ENCODE data around the gene B3GNT9.

Gene B3GNT9

GRCh38 chr16:67166110-67166547 lies 15.3 kb upstream of the B3GNT9 start:
- no peak for DNase-seq

DNA sequence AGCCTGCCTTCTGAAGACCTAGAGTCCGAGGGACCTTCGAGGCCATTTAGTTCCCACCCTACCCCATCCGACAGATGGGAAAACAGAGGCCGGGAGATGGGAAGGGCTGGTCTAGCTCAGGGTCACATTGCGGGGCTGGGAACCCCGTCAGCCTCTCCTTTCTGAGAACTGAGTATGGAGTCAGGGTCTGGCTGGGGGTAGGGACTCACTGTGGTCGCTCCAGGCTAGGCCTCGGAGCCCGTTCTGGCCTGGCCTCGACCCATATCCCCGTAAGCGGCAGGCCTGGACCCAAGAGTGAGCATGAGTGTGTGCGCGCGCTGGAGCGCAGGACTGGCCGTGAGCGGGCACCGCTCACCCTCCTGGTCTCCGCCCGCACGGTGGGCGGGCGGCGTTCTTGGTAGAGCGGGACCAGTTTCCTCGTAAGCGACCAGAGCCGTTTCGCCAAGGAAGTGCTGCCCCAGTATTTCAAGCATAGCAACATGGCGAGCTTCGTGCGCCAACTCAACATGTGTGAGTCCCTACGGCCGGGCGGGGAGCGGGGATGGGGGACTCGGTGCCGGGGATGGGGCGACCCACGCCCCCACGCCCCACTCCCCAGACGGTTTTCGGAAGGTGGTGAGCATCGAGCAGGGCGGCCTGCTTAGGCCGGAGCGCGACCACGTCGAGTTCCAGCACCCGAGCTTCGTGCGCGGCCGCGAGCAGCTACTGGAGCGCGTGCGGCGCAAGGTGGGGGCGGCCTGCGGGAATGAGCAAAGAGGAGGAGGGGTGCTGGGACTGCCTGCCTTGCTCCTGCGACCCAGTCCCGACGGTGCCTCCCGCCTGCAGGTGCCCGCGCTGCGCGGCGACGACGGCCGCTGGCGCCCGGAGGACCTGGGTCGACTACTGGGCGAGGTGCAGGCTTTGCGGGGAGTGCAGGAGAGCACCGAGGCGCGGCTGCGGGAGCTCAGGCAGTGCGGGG lies 14.6 kb upstream of the B3GNT9 start:
- no peak for DNase-seq

GRCh38 chr16:67164599-67165061 lies 13.8 kb upstream of the B3GNT9 start, which contains the start of gene HSF4:
Gene HSF4, plus strand, starts transcription at chr16:67164745. Its CDS starts 67 bp downstream, at chr16:67164812.
- no peak for DNase-seq

DNA sequence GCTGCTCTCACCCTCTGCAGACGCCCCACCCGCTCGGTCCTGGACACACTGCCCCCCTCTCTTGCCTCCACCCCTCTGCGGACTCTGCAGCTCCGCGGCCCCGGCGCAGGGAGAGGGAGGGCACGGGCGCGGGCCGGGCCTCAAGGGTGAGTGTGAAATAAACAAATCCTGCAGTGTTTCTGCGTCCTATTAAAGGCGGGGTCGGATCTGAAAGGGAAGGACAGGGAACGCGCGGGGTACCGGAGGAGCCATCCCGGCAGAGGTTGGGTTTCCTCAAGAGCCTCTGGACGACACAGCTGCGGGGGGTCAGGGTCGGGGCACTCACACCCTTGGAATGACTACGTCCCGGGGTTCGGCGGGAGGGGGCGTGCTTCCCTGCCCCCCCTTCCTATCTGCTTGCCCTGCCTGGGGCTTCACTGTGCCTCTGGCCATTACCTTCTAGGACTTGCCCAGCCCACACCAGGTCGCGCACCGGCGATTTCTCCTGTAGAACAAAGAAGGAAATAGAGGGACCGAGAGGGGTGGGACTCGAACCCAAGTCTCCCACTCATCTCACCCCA lies 13.3 kb upstream of the B3GNT9 start:
- DNase-seq = no peak

GRCh38 chr16:67163164-67163998 lies 12.6 kb upstream of the B3GNT9 start:
- no peak for DNase-seq

DNA sequence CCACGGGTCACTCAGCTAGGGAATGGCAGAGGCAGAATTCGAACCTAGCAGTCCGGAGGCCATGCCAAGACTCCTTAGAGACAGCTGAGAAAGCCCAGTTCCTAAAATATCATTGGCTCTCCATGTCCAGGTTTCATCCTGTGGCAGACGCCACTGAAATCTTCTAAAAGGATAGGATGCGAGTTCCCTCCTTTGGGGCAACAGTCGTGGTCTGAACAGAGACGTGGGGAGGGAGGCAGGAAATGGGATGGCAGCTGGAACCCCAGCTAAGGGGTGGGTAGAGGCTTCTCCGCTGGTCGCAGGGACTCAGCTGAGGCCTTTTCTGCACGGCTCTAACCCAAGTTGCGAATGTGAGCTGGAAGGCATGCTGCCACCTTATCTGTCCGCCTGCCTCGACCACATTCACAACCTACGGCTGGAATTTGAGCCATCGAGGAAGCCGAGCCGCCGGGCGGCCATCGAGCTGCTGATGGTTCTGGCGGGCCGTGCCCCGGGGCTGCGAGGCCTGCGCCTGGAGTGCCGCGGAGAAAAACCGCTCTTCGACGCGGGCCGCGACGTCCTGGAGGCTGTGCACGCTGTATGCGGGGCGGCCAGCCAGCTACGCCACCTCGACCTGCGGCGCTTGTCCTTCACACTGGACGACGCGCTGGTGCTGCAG lies 11.8 kb upstream of the B3GNT9 start:
- DNase-seq = no peak

GRCh38 chr16:67161595-67162058 lies 10.8 kb upstream of the B3GNT9 start:
- DNase-seq = no peak

GRCh38 chr16:67158637-67159600 lies 8.1 kb upstream of the B3GNT9 start:
- peak; percentile 72 for DNase-seq

GRCh38 chr16:67157892-67158635 lies 7.3 kb upstream of the B3GNT9 start:
- no peak for DNase-seq

DNA sequence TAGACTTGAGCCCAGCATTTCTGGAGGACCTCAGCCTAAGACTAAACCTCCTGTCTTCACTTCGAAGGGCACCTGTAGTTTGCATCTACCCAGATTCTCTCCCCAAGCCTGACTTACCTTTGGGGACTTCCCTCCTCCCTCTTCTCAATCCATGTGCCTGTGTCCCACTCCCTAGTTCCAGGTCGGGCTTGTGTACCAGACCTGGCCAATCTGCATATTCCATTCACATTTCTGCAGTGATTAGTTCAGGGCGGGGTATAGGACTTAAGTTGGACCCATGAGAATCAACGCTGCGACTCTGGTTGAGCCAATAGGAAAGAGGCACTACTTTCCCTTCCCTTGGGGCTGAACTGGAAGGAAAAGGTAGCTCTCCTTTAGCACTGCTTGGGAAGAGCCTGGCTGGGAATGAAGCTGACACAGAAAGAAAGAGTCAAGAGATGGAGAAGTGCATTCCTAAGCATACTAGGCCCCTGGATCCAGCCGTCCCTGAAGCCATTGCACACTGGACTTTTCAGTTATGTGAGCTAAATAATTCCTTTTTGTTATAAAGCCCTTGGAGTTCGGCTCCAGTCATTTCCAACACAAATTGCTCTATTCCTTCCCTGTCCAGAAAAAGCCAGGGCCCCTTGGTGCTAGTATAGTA lies 6.4 kb upstream of the B3GNT9 start:
- DNase-seq = no peak

DNA sequence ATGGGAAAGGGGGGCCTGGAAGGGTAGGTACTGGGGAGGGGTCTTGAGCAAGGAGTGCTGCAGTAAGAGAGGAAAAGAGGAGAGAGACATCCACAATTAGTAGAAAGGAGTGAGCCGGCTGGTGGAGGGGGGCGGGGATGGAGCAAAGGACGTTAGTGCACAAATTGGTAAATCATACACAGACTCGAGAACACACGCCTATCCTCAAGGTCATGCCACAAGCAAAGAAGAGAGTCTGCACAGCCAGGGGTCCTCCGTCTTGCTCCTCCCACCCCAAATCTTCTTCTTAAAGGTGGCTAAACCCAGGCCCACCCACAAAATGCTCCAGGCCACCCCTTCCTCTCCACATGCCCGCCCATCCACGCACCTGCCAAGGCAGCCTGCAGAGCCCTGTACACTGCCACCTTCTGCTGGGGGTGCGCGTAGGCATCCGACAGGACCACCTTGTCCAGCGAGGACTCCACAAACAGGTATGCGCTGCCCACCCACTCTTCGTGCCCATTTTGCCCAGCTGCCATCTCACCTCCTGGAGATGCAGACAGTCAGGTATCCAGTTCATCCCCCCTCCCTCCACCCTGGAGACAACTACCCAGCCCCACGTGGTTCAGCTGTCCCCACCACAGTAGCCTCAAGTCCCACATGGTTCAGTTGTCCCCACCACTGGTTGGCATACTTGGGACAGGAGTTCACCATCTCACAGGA lies 5.5 kb upstream of the B3GNT9 start:
- no peak for DNase-seq

- DNase-seq = peak; percentile 79
These were observed 4.7 kb upstream of the B3GNT9 start for GRCh38 chr16:67155295-67156142.

DNA sequence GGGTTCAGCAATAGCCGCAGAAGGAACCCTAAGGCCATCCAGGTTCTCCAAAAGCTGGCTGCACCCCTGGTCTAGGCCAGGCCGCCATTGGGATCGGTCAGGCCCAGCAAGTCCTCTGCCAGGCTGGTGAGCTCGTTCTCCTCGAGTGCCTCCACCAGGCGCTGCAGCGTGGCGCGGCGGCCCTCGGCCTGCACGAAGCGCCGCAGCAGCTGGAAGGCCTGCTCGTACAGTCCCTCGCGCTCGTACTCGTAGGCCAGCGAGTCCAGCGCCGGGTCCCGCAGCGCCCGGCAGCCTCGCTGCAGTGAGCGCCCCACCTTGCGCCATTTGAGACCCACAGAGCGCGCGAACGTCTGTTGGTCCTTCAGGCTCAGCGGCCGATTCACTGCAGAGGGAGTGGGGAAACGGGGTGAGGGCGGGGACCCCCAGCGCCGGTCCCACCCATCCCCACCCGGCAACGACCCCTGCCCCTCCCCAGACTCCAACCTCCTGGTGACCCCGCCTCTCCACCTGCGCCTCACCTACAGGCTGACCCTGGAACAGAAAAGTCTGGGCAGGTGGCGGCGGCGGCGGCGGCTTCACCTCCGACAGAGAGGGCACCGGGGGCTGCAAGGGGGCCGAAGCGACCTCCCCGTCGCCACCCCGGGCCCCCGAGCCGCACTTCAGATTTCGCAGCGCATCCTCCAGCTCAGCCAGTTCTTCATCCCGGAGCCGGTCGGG lies 3.9 kb upstream of the B3GNT9 start:
- DNase-seq = no peak

GRCh38 chr16:67151431-67152097 lies 766 bp upstream of the B3GNT9 start:
- DNase-seq = no peak

DNA sequence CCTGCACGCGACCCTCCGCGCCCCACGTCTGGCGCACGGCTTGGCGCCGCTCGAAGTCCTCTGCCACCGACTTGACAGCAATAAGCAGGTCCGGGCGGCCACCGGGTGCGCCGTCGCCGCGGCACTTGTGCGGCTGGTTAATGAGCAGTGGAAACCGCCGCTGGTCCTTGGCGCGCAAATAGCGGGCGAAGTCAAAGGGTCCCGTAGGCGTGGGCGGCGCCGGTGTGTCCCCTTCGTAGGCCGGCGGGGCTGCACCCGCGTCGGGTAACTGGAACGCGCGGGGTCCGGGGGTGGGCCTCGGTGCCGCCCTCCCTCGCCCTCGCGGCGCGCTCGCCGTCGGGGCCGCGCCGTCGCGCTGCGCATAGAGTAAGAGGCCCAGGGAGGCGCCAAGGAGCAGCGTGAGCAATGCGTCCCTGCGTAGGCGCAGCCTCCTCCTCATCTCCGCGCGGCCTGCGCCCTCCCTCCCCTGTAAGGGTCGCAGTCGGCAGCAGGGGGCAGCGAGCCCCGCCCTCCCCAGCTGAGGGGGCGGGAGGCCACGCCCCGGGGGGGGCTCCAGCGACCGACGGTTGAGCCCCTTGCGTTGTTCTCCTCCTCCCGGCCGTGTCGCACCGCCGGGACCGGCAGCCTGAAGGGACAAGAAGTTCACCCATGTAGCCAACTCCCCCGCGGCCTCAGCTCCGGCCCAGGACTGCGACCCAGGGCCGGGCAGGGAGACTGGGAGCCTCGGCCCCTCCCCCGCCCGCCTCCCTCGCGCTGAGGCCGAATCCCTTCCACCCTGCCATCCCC lies 558 bp downstream of the B3GNT9 start:
- DNase-seq = no peak

Data from stimulated activated CD4-positive, alpha-beta T cell treated with anti-CD3 and anti-CD28 coated beads, Interleukin-12 subunit alpha, Interleukin-12 subunit beta, amount 100 ng/mL, for 4 hours (primary cell).